Activated CD8-positive, alpha-beta T cell treated with anti-CD3 and anti-CD28 coated beads for 36 hours (primary cell): ENCODE results near the gene VENTX. TPM values are rescaled to one million over a fixed set of nuclear protein-coding genes. Genes with fewer than 3 reads are reported as not detected.

Experiments
- ATAC-seq: fragments of 200-7000 bp; cut with Tn5 transposase; one replicate; pipeline ENCODE4 v1.10.0; 2021; ENCODE audit warnings: mild to moderate bottlenecking, moderate library complexity
- CTCF ChIA-PET: fragments of 350-600 bp; sonication (Branson Sonifier 250); formaldehyde crosslinking; loops from one replicate; lab custom pipeline; 2021; ENCODE audit warnings: antibody characterized with exemption; lab: Charles Lee
- POLR2A ChIA-PET: fragments of 350-600 bp; sonication (Branson Sonifier 250); formaldehyde crosslinking; loops from one replicate; lab custom pipeline; 2021; ENCODE audit warnings: antibody characterized with exemption; lab: Charles Lee
- DNase-seq: peaks from one replicate; pipeline ENCODE4 v3.0.0-alpha.2; 2020
- H3K27ac Mint-ChIP-seq: one replicate; pipeline ENCODE4 v1.8.0; 2021; ENCODE audit warnings: mild to moderate bottlenecking, mixed read lengths
- H3K27me3 Mint-ChIP-seq: one replicate; pipeline ENCODE4 v1.8.0; 2021; ENCODE audit warnings: mixed read lengths
- H3K36me3 Mint-ChIP-seq: one replicate; pipeline ENCODE4 v1.8.0; 2021; ENCODE audit warnings: low read depth, mixed read lengths
- H3K4me1 Mint-ChIP-seq: one replicate; pipeline ENCODE4 v1.8.0; 2021; ENCODE audit warnings: low read depth, mixed read lengths
- H3K4me3 Mint-ChIP-seq: one replicate; pipeline ENCODE4 v1.8.0; 2021; ENCODE audit warnings: mild to moderate bottlenecking, moderate library complexity, mixed read lengths
- H3K9me3 Mint-ChIP-seq: one replicate; pipeline ENCODE4 v1.8.0; 2021; ENCODE audit warnings: mixed read lengths
- CTCF ChIP-seq: fragments of 200-600 bp; IDR thresholded peaks from one replicate; pipeline ENCODE4 v1.8.0; 2022; ENCODE audit warnings: antibody characterized with exemption, mild to moderate bottlenecking
- intact Hi-C: fragments of 100-400 bp; cut with micrococcal nuclease; formaldehyde crosslinking; loops from one replicate; pipeline ENCODE4 v1.10.0; 2022
- total RNA-seq, 2 experiments: library from RNA; stranded (reverse); gene quantifications; one replicate each; pipeline ENCODE4 v1.2.3, GENCODE V29; 2021

Gene VENTX
- total RNA-seq, 2 experiments from 2014 or later: 0.09 TPM; not detected in 1

- ChIA-PET POLR2A (interaction anchor here (1.3 to 2.4 kb wide), 2 partner anchors 9 to 10 kb away, joined by 4 to 8 read pairs; partner anchors contain the start of gene ADAM8), CTCF (interaction anchor here (0.8 to 1.5 kb wide), 2 partner anchors 41 to 62 kb away, joined by 3 to 5 read pairs; no protein-coding TSS in a partner anchor)
- DNase-seq (no peak), ATAC-seq (no peak)
- Mint-ChIP-seq H3K4me1 (peaks cover 23% of the 10 kb centered on the region), H3K36me3 (peaks cover 13% of the 10 kb centered on the region), H3K27me3 (no peaks in the 10 kb centered on the region), H3K9me3 (no peaks in the 10 kb centered on the region), H3K27ac (no peak overlapping the region), H3K4me3 (no peak overlapping the region)
- no peak for TF ChIP-seq CTCF
- intact Hi-C loops: no loop called here
These were observed 29.6 kb downstream of the VENTX start for GRCh38 chr10:133267293-133267692.

- H3K4me3 Mint-ChIP-seq: no peak overlapping the region
These were observed 30.2 kb downstream of the VENTX start for GRCh38 chr10:133267829-133268228.

GRCh38 chr10:133268532-133268931, 30.9 kb downstream of the VENTX start:
- Mint-ChIP-seq H3K4me1 (peaks cover 12% of the 10 kb centered on the region), H3K27ac (no peak overlapping the region), H3K9me3 (no peaks in the 10 kb centered on the region), H3K27me3 (no peaks in the 10 kb centered on the region), H3K4me3 (no peak overlapping the region), H3K36me3 (peaks cover 4% of the 10 kb centered on the region)
- TF ChIP-seq CTCF: no peak
- intact Hi-C loops: no loop called here
- no peak for DNase-seq
- POLR2A ChIA-PET: no interaction called here
- ATAC-seq: no peak
- CTCF ChIA-PET: no interaction called here

More at GRCh38 chr10:133267829-133268228, 30.2 kb downstream of the VENTX start:
- intact Hi-C loops: no loop called here
- Mint-ChIP-seq H3K4me1 (peaks cover 18% of the 10 kb centered on the region), H3K27me3 (no peaks in the 10 kb centered on the region), H3K9me3 (no peaks in the 10 kb centered on the region), H3K36me3 (peaks cover 8% of the 10 kb centered on the region), H3K27ac (no peak overlapping the region)
- ATAC-seq (no peak), DNase-seq (no peak)
- ChIA-PET CTCF (interaction anchor here (1.5 kb wide), 1 partner anchor 40 kb away, joined by 5 read pairs; no protein-coding TSS in a partner anchor), POLR2A (interaction anchor here (1.3 to 2.4 kb wide), 2 partner anchors 8 to 10 kb away, joined by 4 to 8 read pairs; partner anchors contain the start of gene ADAM8)
- no peak for TF ChIP-seq CTCF

GRCh38 chr10:133269367-133269766, 31.7 kb downstream of the VENTX start:
- DNase-seq (no peak), ATAC-seq (no peak)
- Mint-ChIP-seq H3K9me3 (no peaks in the 10 kb centered on the region), H3K36me3 (peaks cover 4% of the 10 kb centered on the region), H3K4me1 (peaks cover 10% of the 10 kb centered on the region), H3K4me3 (no peak overlapping the region), H3K27ac (no peak overlapping the region), H3K27me3 (no peaks in the 10 kb centered on the region)
- TF ChIP-seq CTCF: no peak
- intact Hi-C loops: no loop called here
- POLR2A ChIA-PET: no interaction called here
- CTCF ChIA-PET: no interaction called here

- ChIA-PET CTCF (no interaction called here), POLR2A (interaction anchor here (3.1 kb wide), 1 partner anchor 7 kb away, joined by 12 read pairs; no protein-coding TSS in a partner anchor)
- Mint-ChIP-seq H3K4me3 (no peak overlapping the region), H3K9me3 (no peaks in the 10 kb centered on the region), H3K27me3 (no peaks in the 10 kb centered on the region), H3K27ac (no peak overlapping the region), H3K36me3 (peaks cover 4% of the 10 kb centered on the region), H3K4me1 (peaks cover 5% of the 10 kb centered on the region)
- ATAC-seq: no peak
- DNase-seq: no peak
- intact Hi-C loops: no loop called here
- no peak for TF ChIP-seq CTCF
These were observed 32.5 kb downstream of the VENTX start for GRCh38 chr10:133270204-133270603.
